HG03439 (cell line): ENCODE results near the gene CPED1.
"Not testable (repeated sequence)": the region's sequence is repeated elsewhere in the genome, so short reads cannot be mapped to it uniquely, and the experiment has no call there.

Experiments
- ATAC-seq: cut with Tn5 transposase; IDR thresholded peaks from one replicate; pipeline ENCODE4 v1.9.1; 2021; ENCODE audit warnings: mild to moderate bottlenecking, moderate library complexity; ENCODE audit not compliant: unreplicated experiment

Gene CPED1

GRCh38 chr7:121274467-121274866, 286.0 kb downstream of the CPED1 start:
- no peak for ATAC-seq

- ATAC-seq, result no peak
These were observed 286.7 kb downstream of the CPED1 start for GRCh38 chr7:121275204-121275603.

GRCh38 chr7:121276313-121276712, 287.8 kb downstream of the CPED1 start:
- ATAC-seq, result no peak

GRCh38 chr7:121278120-121279021, 289.9 kb downstream of the CPED1 start:
- ATAC-seq, result peak; percentile 100

GRCh38 chr7:121279060-121279620, 290.6 kb downstream of the CPED1 start:
- ATAC-seq, result no peak

- ATAC-seq, result no peak
These were observed 291.3 kb downstream of the CPED1 start for GRCh38 chr7:121279822-121280221.

- no peak for ATAC-seq
These were observed 292.1 kb downstream of the CPED1 start for GRCh38 chr7:121280656-121281055.

- no peak for ATAC-seq
These were observed 293.6 kb downstream of the CPED1 start for GRCh38 chr7:121282129-121282528.

GRCh38 chr7:121285066-121285667, 296.7 kb downstream of the CPED1 start:
- ATAC-seq, result no peak

GRCh38 chr7:121286186-121286585, 297.7 kb downstream of the CPED1 start:
- ATAC-seq, result no peak

- no peak for ATAC-seq
These were observed 298.5 kb downstream of the CPED1 start for GRCh38 chr7:121286742-121287734.

GRCh38 chr7:121288894-121289293, 300.4 kb downstream of the CPED1 start:
- no peak for ATAC-seq

GRCh38 chr7:121289930-121290329, 301.4 kb downstream of the CPED1 start:
- ATAC-seq, result not testable (repeated sequence)

GRCh38 chr7:121294448-121294992, 306.0 kb downstream of the CPED1 start:
- ATAC-seq, result no peak

GRCh38 chr7:121297843-121298242, 309.3 kb downstream of the CPED1 start:
- ATAC-seq, result no peak

- ATAC-seq, result no peak
These were observed 310.3 kb downstream of the CPED1 start for GRCh38 chr7:121298831-121299239.

- no peak for ATAC-seq
These were observed 312.3 kb downstream of the CPED1 start for GRCh38 chr7:121300685-121301420.

- ATAC-seq, result no peak
These were observed 313.1 kb downstream of the CPED1 start for GRCh38 chr7:121301446-121302213.

GRCh38 chr7:121302214-121302745, 313.8 kb downstream of the CPED1 start:
- ATAC-seq, result peak; percentile 90
